LNCaP clone FGC (cell line): Measurements from ENCODE around the gene ATXN7L1.
"Not testable (repeated sequence)": the region's sequence is repeated elsewhere in the genome, so short reads cannot be mapped to it uniquely, and the experiment has no call there.

ENCODE experiments used
- DNase-seq: peaks from one replicate; pipeline ENCODE4 v3.0.0-alpha.2; 2011; ENCODE audit warnings: low read depth
- H3K4me3 ChIP-seq: 2 replicates; pipeline ENCODE4 v1.5.1; 2011; ENCODE audit warnings: mild to moderate bottlenecking, low read depth, low read length, control low read depth
- TF ChIP-seq, protein P1 (sequence below): IDR thresholded peaks from 2 replicates; pipeline ENCODE4 v1.5.1; 2012; ENCODE audit warnings: mild to moderate bottlenecking; ENCODE audit not compliant: control insufficient read depth, insufficient read depth; ENCODE audit errors: extremely low read depth

The ATXN7L1 gene

DNA sequence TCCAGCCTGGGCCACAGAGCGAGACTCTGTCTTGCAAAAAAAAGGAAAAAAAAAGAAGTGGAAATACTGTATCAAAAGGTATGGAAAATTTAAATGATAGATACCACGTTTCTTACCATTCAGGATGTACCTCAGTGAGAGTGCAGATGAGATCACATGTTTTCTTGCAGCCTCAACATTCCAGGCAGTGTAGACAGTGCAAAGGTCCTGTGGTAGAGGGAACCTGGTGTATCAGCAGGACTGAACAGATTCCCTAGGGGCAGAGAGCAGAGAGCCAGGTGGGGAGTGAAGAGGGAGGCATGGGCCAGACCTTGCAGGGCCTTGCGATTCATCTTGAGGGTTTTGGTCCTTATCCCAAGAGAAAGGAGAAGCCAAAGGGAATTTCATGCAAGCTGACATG lies 17.7 kb upstream of the ATXN7L1 start:
- no peak overlapping the region for H3K4me3 ChIP-seq
- DNase-seq = no peak
- TF ChIP-seq, protein P1, sequence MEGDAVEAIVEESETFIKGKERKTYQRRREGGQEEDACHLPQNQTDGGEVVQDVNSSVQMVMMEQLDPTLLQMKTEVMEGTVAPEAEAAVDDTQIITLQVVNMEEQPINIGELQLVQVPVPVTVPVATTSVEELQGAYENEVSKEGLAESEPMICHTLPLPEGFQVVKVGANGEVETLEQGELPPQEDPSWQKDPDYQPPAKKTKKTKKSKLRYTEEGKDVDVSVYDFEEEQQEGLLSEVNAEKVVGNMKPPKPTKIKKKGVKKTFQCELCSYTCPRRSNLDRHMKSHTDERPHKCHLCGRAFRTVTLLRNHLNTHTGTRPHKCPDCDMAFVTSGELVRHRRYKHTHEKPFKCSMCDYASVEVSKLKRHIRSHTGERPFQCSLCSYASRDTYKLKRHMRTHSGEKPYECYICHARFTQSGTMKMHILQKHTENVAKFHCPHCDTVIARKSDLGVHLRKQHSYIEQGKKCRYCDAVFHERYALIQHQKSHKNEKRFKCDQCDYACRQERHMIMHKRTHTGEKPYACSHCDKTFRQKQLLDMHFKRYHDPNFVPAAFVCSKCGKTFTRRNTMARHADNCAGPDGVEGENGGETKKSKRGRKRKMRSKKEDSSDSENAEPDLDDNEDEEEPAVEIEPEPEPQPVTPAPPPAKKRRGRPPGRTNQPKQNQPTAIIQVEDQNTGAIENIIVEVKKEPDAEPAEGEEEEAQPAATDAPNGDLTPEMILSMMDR = no peak

DNA sequence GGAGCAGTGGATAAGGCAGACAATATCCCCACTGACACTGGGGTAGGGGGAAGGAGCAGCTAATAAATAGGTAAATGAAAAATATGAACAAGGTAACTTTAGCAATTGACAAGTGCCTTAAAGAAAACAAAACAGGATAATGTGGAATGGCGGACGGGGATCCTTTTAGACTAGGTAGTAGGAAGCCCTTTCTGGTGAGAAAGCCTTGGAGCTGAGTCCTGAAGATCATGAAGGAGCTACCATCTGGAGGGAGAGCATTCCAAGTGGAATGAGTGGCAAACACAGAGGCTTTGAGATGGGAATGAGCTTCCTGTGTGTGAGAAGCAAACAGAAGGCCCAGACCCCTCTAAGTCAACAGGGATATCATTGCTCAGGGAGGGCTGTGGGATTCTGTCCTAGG lies 16.0 kb upstream of the ATXN7L1 start:
- TF ChIP-seq, protein P1 = no peak
- H3K4me3 ChIP-seq = no peak overlapping the region
- DNase-seq = no peak

DNA sequence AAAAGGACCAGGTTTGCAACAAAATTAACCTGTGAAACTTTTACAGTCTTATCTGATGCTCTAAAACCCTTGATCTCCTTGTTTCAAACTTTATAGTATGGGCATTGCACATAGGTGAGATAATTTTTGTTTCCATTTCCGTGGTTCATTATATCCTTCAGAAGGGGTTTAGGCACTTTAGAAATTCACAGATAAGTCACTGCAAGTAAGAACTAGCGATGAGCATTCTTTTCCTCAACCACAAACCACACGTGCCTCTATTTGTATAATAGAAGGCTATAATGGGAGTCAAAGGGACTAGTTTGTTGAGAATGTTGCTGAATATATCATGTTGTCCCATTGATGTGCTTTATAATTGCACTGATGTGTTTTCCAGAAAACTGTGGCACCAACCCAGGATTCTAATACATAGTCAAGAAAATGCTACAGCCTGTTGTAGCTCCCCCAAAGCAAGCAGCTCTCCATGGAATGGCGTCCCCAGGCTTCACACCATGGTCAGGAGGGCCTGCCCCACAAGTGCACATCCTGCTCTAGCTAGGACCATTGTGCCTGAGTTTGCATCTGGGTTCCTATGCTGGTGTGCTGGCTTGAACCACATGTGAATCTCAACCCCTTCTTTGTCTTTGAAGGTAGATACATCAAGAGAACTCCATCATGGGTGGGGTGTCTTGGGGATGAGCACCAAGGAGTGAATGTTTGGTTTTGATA lies 14.0 kb upstream of the ATXN7L1 start:
- TF ChIP-seq, protein P1 = no peak
- no peak for DNase-seq
- H3K4me3 ChIP-seq = no peak overlapping the region

DNA sequence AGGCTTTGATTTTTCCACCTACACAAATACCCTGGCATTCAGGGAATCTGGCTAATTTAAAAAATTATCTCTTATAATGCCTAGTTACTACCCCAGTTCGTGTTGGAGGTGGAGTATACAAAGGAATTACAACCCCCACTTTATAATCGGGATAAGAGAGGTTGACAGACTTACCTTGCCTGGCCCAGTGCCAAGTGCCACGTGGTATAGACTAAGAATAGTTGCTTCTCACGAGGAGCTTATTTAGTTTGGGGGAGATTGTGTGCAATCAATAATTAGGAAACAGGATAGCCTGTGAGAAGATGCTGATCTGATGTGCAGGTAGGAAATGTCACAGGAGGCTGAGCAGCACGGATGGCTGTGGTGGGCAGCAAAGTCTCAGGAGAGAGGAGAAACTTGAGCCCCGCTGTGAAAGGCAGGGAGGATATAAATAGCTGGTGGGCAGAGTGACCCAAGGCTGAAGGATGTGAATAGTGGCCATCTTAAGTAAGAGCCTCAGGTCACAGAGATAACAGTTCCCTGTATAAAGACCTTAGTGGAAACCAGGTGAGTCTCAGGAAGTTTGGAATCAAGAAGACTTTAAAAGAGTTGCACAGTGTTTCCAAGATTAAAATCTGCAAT lies 11.3 kb upstream of the ATXN7L1 start:
- DNase-seq = no peak
- TF ChIP-seq, protein P1 = no peak
- no peak overlapping the region for H3K4me3 ChIP-seq

DNA sequence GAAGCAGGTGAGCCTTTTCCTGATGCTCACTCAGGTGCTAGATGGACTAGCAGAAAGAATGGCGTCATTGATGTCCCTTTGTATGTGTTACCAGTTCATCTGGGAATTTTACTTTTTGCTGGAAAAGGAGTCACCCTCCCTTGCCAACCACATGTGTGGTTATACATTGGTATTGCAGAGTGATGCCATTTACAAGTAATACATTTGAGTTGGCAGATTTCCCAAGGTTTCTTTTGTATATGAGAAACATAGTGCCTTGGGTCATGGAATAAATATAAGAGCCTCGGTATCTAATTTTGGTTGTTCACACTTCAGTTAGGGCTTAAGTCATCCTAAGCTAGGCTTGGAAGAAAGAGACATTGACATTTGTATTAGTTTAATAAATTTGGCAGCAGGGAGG lies 10.4 kb upstream of the ATXN7L1 start:
- no peak overlapping the region for H3K4me3 ChIP-seq
- DNase-seq = no peak
- TF ChIP-seq, protein P1 = no peak

DNA sequence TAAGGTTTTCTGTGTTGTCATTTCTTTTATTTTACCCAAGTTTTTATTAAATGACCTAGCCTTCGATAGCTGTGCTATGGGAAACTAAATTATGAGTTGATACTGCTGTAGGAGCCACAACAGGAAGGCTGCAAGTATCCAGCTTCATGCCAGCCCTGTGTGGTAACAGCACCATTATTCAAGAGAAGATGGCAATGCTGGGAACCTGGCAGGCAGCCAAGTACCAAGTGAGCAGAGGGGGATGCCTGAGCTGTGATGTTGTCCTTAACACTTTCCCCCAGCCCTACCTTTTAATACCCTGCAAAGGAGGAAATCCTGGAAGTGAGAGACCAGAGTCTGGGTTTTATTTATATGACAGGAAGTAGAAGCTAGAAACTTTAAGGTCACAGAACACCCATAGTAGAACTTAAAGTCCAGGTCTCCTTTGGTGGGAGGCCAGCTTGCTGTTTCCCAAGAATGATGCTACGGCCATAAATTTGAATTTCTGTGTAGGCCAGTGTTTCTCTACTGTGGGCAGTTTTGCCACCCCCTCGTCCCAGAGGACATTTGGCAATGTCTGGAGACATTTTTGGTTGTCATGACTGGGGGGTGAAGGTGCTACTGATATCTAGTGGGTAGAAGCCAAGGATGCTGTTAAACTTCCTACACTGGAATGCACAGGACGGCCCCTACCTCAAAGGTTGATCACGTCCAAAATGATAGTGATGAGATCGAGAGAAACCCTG lies 9.2 kb upstream of the ATXN7L1 start:
- no peak for DNase-seq
- TF ChIP-seq, protein P1 = no peak
- no peak overlapping the region for H3K4me3 ChIP-seq

DNA sequence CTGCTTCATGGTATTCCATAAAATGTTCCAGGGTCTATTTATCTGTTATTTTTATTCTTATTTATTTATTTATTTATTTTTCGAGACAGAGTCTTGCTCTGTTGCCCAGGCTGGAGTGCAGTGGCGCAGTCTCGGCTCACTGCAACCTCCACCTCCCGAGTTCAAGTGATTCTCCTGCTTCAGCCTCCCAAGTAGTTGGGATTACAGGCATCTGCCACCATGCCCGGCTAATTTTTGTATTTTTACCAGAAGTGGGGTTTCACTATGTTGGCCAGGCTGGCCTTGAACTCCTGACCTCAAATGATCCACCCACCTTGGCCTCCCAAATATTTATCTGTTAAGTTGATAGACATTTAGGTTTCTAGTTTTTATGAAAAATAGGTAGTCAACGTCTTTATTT lies 6.8 kb upstream of the ATXN7L1 start:
- H3K4me3 ChIP-seq, DNase-seq: not testable (repeated sequence)
